Measurements from ENCODE around the gene BAZ2B. TPM values are rescaled to one million over a fixed set of nuclear protein-coding genes. Genes with fewer than 3 reads are reported as not detected.

Gene BAZ2B
- total RNA-seq, 1 experiment from 2014 or later, result 34.9 TPM

- intact Hi-C loops (cut with micrococcal nuclease; ENCODE audit: unreplicated experiment), result no loop called here
- BruUV-seq (replicated peaks), result no TSS peak
- no peaks in the 10 kb centered on the region for H3K79me2 ChIP-seq (ENCODE audit: low read depth)
- POLR2A ChIA-PET (ENCODE audit: unreplicated experiment), result no interaction called here
- no peaks in the 10 kb centered on the region for H3K9me2 ChIP-seq (ENCODE audit: insufficient read depth)
- no peaks in the 10 kb centered on the region for H3K9me3 ChIP-seq (ENCODE audit: insufficient read depth, low read depth)
- DNase-seq, result no peak
- H3K27ac ChIP-seq, result no peak overlapping the region
- H3K27me3 ChIP-seq (ENCODE audit: insufficient read depth, low read depth), result no peaks in the 10 kb centered on the region
- H4K20me1 ChIP-seq (ENCODE audit: insufficient read depth), result no peaks in the 10 kb centered on the region
- no peak for TF ChIP-seq EZH2 (IDR thresholded peaks at IDR 0.05; ENCODE audit: low read depth)
- TF ChIP-seq, protein P1, sequence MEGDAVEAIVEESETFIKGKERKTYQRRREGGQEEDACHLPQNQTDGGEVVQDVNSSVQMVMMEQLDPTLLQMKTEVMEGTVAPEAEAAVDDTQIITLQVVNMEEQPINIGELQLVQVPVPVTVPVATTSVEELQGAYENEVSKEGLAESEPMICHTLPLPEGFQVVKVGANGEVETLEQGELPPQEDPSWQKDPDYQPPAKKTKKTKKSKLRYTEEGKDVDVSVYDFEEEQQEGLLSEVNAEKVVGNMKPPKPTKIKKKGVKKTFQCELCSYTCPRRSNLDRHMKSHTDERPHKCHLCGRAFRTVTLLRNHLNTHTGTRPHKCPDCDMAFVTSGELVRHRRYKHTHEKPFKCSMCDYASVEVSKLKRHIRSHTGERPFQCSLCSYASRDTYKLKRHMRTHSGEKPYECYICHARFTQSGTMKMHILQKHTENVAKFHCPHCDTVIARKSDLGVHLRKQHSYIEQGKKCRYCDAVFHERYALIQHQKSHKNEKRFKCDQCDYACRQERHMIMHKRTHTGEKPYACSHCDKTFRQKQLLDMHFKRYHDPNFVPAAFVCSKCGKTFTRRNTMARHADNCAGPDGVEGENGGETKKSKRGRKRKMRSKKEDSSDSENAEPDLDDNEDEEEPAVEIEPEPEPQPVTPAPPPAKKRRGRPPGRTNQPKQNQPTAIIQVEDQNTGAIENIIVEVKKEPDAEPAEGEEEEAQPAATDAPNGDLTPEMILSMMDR (conservative IDR thresholded peaks at IDR 0.05), result no peak
- H3F3A ChIP-seq (ENCODE audit: insufficient read depth, low read depth), result no peaks in the 10 kb centered on the region
- no peaks in the 10 kb centered on the region for H3K36me3 ChIP-seq (ENCODE audit: low read depth)
- CTCF ChIA-PET, result no interaction called here
- H3K4me3 ChIP-seq, result no peak overlapping the region
- H3K4me2 ChIP-seq, result no peak overlapping the region
- no peaks in the 10 kb centered on the region for H3K4me1 ChIP-seq (replicated peaks; ENCODE audit: insufficient read depth)
- no peak overlapping the region for H2AFZ ChIP-seq
These were observed 156.1 kb downstream of the BAZ2B start for GRCh38 chr2:159460227-159460626.

DNA sequence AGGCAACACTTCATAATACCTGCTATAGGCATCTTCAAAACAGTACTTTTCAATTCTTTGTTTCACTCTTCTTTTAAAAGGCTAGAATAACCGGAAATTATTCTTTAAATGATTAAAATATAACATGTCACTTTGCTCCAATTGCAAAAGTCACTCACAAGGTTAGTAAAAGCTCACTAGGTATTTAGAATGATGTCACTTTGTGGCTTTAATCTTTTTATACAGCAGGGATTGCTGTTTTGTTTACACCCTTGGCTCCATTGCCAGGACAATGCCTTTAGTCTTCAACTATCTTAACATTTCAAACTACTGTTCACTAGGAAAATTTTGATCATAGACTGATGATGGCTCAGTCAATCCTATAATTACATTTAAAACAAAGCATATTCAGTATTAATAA lies 157.1 kb downstream of the BAZ2B start:
- Histone ChIP-seq H3K36me3 (ENCODE audit: low read depth) (no peaks in the 10 kb centered on the region), H3K4me1 (replicated peaks; ENCODE audit: insufficient read depth) (no peaks in the 10 kb centered on the region), H3K27me3 (ENCODE audit: insufficient read depth, low read depth) (no peaks in the 10 kb centered on the region), H3K79me2 (ENCODE audit: low read depth) (no peaks in the 10 kb centered on the region), H3K4me3 (no peak overlapping the region), H3K27ac (no peak overlapping the region), H4K20me1 (ENCODE audit: insufficient read depth) (no peaks in the 10 kb centered on the region), H3K4me2 (no peak overlapping the region), H3K9me3 (ENCODE audit: insufficient read depth, low read depth) (no peaks in the 10 kb centered on the region), H2AFZ (no peak overlapping the region), H3F3A (ENCODE audit: insufficient read depth, low read depth) (no peaks in the 10 kb centered on the region), H3K9me2 (ENCODE audit: insufficient read depth) (no peaks in the 10 kb centered on the region)
- no peak for DNase-seq
- ChIA-PET POLR2A (ENCODE audit: unreplicated experiment) (no interaction called here), CTCF (no interaction called here)
- intact Hi-C loops (cut with micrococcal nuclease; ENCODE audit: unreplicated experiment), result no loop called here
- BruUV-seq (replicated peaks), result no TSS peak
- TF ChIP-seq, protein P1 (conservative IDR thresholded peaks at IDR 0.05), result no peak
- no peak for TF ChIP-seq EZH2 (IDR thresholded peaks at IDR 0.05; ENCODE audit: low read depth)

- Histone ChIP-seq H3F3A (ENCODE audit: insufficient read depth, low read depth) (no peaks in the 10 kb centered on the region), H3K36me3 (ENCODE audit: low read depth) (no peaks in the 10 kb centered on the region), H3K4me3 (no peak overlapping the region), H3K79me2 (ENCODE audit: low read depth) (no peaks in the 10 kb centered on the region), H3K4me1 (replicated peaks; ENCODE audit: insufficient read depth) (no peaks in the 10 kb centered on the region), H3K27me3 (ENCODE audit: insufficient read depth, low read depth) (no peaks in the 10 kb centered on the region), H4K20me1 (ENCODE audit: insufficient read depth) (no peaks in the 10 kb centered on the region), H3K9me3 (ENCODE audit: insufficient read depth, low read depth) (no peaks in the 10 kb centered on the region), H3K4me2 (no peak overlapping the region), H3K9me2 (ENCODE audit: insufficient read depth) (no peaks in the 10 kb centered on the region), H2AFZ (no peak overlapping the region), H3K27ac (no peak overlapping the region)
- BruUV-seq (replicated peaks), result no TSS peak
- ChIA-PET POLR2A (ENCODE audit: unreplicated experiment) (no interaction called here), CTCF (no interaction called here)
- TF ChIP-seq, protein P1 (conservative IDR thresholded peaks at IDR 0.05), result no peak
- no peak for TF ChIP-seq EZH2 (IDR thresholded peaks at IDR 0.05; ENCODE audit: low read depth)
- no peak for DNase-seq
- intact Hi-C loops (cut with micrococcal nuclease; ENCODE audit: unreplicated experiment), result no loop called here
These were observed 158.8 kb downstream of the BAZ2B start for GRCh38 chr2:159457589-159457988.

All from PC-9 (cell line).